ENCODE results near the gene LIPN. TPM values are rescaled to one million over a fixed set of nuclear protein-coding genes. Genes with fewer than 3 reads are reported as not detected.

Gene LIPN
- total and polyA plus RNA-seq, 4 donors, result 0.07 to 0.25 (median 0.09) TPM; not detected in 1

- no peak for TF ChIP-seq RAD21 (IDR thresholded peaks at IDR 0.05)
- no peak for TF ChIP-seq CTCF (IDR thresholded peaks at IDR 0.05; ENCODE audit: low read depth, low read length, missing input control)
- no peak for TF ChIP-seq RXRA (IDR thresholded peaks at IDR 0.05)
- no peak for TF ChIP-seq TAF1 (conservative IDR thresholded peaks at IDR 0.05)
- no peak for TF ChIP-seq HNF4A (conservative IDR thresholded peaks at IDR 0.05)
- no peak for TF ChIP-seq JUND (IDR thresholded peaks at IDR 0.05)
These were observed 21.4 kb downstream of the LIPN start (continued) for GRCh38 chr10:88781206-88781605.

GRCh38 chr10:88782222-88782621, 22.4 kb downstream of the LIPN start:
- no peak overlapping the region for H3K4me3 ChIP-seq (ENCODE audit: low read depth in 1 of 3, low read length in 3 of 3)
- peaks cover 0 to 2% (median 0%) of the 10 kb centered on the region in 4 donors for H3K27me3 ChIP-seq (ENCODE audit: control insufficient read depth in 4 of 4, insufficient read depth in 4 of 4, low read length in 3 of 4)
- WGBS, result 94% methylated on average over 3 of the region's 3 CpGs
- TF ChIP-seq YY1 (IDR thresholded peaks at IDR 0.05) (no peak), JUND (IDR thresholded peaks at IDR 0.05) (no peak), FOXA1 (IDR thresholded peaks at IDR 0.05) (no peak), MAX (IDR thresholded peaks at IDR 0.05) (no peak), RAD21 (IDR thresholded peaks at IDR 0.05) (no peak), FOXA2 (IDR thresholded peaks at IDR 0.05) (no peak), NR2F2 (IDR thresholded peaks at IDR 0.05) (no peak), ZBTB33 (IDR thresholded peaks at IDR 0.05) (no peak), SP1 (IDR thresholded peaks at IDR 0.05) (no peak), HNF4G (IDR thresholded peaks at IDR 0.05) (no peak), ATF3 (IDR thresholded peaks at IDR 0.05) (no peak), EGR1 (IDR thresholded peaks at IDR 0.05; ENCODE audit: low read depth in 2 of 2) (no peak), TAF1 (conservative IDR thresholded peaks at IDR 0.05) (no peak), RXRA (IDR thresholded peaks at IDR 0.05) (no peak), GABPA (IDR thresholded peaks at IDR 0.05 in 1 of 2, conservative IDR thresholded peaks at IDR 0.05 in 1 of 2) (no peak), REST (IDR thresholded peaks at IDR 0.05) (no peak), CTCF (IDR thresholded peaks at IDR 0.05; ENCODE audit: low read depth, low read length, missing input control) (no peak), HNF4A (conservative IDR thresholded peaks at IDR 0.05) (no peak)
- no peaks in the 10 kb centered on the region for H3K36me3 ChIP-seq (ENCODE audit: control insufficient read depth in 4 of 4, insufficient read depth in 3 of 4, low read depth in 1 of 4, low read length in 3 of 4)
- H3K9ac ChIP-seq (ENCODE audit: low read depth in 1 of 2, low read length in 2 of 2), result no peak overlapping the region
- no peak for DNase-seq (ENCODE audit: low spot score)
- no peaks in the 10 kb centered on the region for H3K4me1 ChIP-seq (ENCODE audit: control insufficient read depth in 4 of 4, insufficient read depth in 4 of 4, low read length in 3 of 4)
- H3K27ac ChIP-seq (ENCODE audit: low read depth in 1 of 2, low read length in 2 of 2), result no peak overlapping the region
- no peaks in the 10 kb centered on the region for H3K9me3 ChIP-seq (ENCODE audit: control insufficient read depth in 4 of 4, low read length in 3 of 4)
